PFSK-1 (cell line): ENCODE measurements around the gene PNCK.

Source experiments
- POLR2AphosphoS5 ChIP-seq: IDR thresholded peaks from 2 replicates; pipeline ENCODE4 v1.6.1; 2012; ENCODE audit warnings: low read depth, mild to moderate bottlenecking, control low read depth, low read length, moderate library complexity
- SIN3A ChIP-seq: IDR thresholded peaks from 2 replicates; pipeline ENCODE4 v1.6.1; 2012; ENCODE audit warnings: mild to moderate bottlenecking, low read length, moderate library complexity, borderline replicate concordance; ENCODE audit not compliant: insufficient read depth
- TAF1 ChIP-seq: IDR thresholded peaks from 2 replicates; pipeline ENCODE4 v1.6.1; 2012; ENCODE audit warnings: low read length, control low read depth, borderline replicate concordance; ENCODE audit not compliant: insufficient read depth
- TF ChIP-seq, protein P1 (sequence below), 2 experiments: IDR thresholded peaks; 2 replicates each; pipeline versions ENCODE4 v1.6.1 to v1.8.0; 2011 to 2012; ENCODE audit warnings: low read depth in 2 of 2, low read length in 2 of 2, control low read depth in 1 of 2, inconsistent platforms in 1 of 2, mild to moderate bottlenecking in 1 of 2, moderate library complexity in 1 of 2; ENCODE audit not compliant: insufficient read depth in 1 of 2

DNA sequence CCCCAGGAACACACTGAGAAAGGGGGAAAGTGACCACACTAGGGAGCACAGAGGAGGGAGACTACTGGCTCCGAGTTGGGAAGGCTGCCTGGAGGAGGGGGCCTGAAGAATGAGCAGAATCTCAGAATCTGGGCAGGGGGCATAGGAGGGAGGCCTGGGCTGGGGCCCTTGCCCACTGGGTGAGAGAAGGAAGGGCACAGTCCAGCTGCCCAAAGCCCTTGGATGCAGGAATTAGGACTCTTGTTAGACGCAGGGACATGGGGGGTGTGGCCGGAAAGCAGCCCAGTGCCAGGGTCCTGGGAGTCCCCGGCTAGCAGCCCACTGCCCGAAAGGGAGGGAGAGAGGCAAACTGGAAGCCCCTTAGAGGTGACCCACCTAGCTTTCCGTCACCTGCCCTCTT, 28.5 kb downstream of the PNCK start:
- TF ChIP-seq TAF1 (no peak), POLR2AphosphoS5 (no peak), SIN3A (no peak)
- TF ChIP-seq, protein P1, sequence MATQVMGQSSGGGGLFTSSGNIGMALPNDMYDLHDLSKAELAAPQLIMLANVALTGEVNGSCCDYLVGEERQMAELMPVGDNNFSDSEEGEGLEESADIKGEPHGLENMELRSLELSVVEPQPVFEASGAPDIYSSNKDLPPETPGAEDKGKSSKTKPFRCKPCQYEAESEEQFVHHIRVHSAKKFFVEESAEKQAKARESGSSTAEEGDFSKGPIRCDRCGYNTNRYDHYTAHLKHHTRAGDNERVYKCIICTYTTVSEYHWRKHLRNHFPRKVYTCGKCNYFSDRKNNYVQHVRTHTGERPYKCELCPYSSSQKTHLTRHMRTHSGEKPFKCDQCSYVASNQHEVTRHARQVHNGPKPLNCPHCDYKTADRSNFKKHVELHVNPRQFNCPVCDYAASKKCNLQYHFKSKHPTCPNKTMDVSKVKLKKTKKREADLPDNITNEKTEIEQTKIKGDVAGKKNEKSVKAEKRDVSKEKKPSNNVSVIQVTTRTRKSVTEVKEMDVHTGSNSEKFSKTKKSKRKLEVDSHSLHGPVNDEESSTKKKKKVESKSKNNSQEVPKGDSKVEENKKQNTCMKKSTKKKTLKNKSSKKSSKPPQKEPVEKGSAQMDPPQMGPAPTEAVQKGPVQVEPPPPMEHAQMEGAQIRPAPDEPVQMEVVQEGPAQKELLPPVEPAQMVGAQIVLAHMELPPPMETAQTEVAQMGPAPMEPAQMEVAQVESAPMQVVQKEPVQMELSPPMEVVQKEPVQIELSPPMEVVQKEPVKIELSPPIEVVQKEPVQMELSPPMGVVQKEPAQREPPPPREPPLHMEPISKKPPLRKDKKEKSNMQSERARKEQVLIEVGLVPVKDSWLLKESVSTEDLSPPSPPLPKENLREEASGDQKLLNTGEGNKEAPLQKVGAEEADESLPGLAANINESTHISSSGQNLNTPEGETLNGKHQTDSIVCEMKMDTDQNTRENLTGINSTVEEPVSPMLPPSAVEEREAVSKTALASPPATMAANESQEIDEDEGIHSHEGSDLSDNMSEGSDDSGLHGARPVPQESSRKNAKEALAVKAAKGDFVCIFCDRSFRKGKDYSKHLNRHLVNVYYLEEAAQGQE (IDR thresholded peaks at IDR 0.05; ENCODE audit: insufficient read depth in 1 of 2, low read depth in 2 of 2, low read length in 2 of 2): no peak
